Activated T-cell treated with anti-CD3 and anti-CD28 coated beads, Interleukin-2, amount 50 U/mL, for 24 hours (primary cell): ENCODE results near the gene SERPINB10.
A peak's percentile ranks its signal among the peaks of the same experiment; 100 is the strongest.

Experiments used
- DNase-seq: peaks from one replicate; pipeline ENCODE4 v3.0.0-alpha.2; 2020
- H3K27ac Mint-ChIP-seq: 2 replicates; pipeline ENCODE4 v1.8.0; 2020; ENCODE audit warnings: mild to moderate bottlenecking, mixed read lengths
- H3K27me3 Mint-ChIP-seq: 2 replicates; pipeline ENCODE4 v1.8.0; 2020; ENCODE audit warnings: mixed read lengths
- H3K36me3 Mint-ChIP-seq: 2 replicates; pipeline ENCODE4 v1.8.0; 2020; ENCODE audit warnings: low read depth, mixed read lengths
- H3K4me1 Mint-ChIP-seq: 2 replicates; pipeline ENCODE4 v1.8.0; 2020; ENCODE audit warnings: low read depth, mixed read lengths
- H3K4me3 Mint-ChIP-seq: 2 replicates; pipeline ENCODE4 v1.8.0; 2020; ENCODE audit warnings: mild to moderate bottlenecking, moderate library complexity, mixed read lengths
- H3K9me3 Mint-ChIP-seq: 2 replicates; pipeline ENCODE4 v1.8.0; 2020; ENCODE audit warnings: mixed read lengths

The SERPINB10 gene

DNA sequence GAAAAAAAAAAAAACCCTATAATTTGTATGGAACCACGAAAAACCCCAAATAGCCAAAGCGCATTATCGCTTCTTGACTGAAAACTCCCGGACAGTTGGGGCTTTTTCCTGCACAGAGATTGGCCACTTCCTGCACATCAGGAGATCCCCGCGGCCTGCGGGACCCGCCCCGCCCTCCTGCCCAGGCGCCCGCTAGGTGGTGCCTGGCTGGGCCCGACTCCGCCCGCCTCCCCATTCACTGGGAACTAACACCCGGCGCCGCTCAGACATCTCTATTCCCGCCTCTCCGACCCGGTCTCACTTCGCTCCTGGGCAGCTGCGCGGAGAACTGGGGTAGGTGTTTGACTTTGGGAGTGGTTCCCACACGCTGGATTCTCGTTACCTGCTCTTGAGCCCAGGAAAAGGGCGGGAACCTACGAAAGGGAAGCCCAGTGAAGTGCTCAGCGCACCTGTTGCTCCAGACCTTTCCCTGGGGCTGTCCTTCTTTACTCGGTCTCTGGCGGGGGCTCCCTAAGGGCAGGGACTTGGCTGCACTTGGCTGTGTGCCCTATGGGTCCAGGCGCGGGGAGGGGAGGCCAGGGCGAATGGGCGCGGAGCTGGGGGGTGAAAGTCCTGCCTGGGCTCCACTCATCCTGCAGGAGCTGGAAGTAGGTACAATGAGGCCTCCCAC, 41.4 kb downstream of the SERPINB10 start, which contains the start of gene HMSD:
HMSD (plus strand) TSS at position 234 of the 670 bp plus-strand sequence. CDS start 4,155 bp downstream, outside the sequence.
- H3K36me3 Mint-ChIP-seq = peaks cover 4% of the 10 kb centered on the region
- H3K4me3 Mint-ChIP-seq = peak within 1 kb of the TSS; percentile 81
- H3K9me3 Mint-ChIP-seq = peaks cover 5% of the 10 kb centered on the region
- H3K27me3 Mint-ChIP-seq = peaks cover 44% of the 10 kb centered on the region
- H3K4me1 Mint-ChIP-seq = peaks cover 46% of the 10 kb centered on the region
- peak; percentile 71 for DNase-seq
- H3K27ac Mint-ChIP-seq = peak within 1 kb of the TSS; percentile 92

DNA sequence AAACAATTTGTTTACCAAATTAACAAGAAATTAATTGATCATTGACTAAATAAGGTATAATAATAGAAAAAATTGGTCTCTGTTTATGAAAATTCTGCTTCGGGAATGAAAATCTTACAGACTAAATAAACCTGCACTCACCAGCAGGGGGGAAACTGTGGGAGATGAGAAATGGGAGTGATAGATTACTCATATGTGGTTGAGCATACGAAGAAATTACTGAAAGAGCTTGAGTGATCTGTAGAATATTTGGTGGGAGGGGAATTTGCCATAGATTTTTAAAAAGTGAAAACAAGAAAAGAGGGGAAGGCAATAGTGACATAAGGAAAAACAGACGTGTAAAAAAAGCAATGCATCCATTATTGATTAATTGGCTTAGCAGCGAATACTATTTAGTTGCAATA, 43.5 kb downstream of the SERPINB10 start:
- H3K4me3 Mint-ChIP-seq = peak overlapping the region; percentile 45

DNA sequence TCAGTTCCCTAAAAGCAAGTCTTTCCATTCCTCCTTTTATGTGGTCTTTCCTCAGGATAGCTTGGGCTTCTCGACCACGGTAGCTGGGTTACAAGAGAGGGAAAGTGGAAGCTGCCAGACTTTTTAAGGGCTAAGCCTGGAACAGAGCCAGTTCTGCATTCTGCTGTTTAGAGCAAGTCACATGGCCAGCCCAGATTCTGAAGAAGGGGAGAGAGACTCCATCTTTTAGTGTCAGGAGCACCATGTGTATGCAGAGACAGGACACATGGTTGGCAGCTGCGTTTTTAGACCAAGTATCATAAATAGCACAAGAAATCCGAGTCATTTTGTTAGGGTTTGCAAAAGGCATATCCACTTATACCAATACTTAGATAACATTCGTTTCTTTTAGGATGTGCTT, 46.1 kb downstream of the SERPINB10 start:
- H3K9me3 Mint-ChIP-seq = peaks cover 5% of the 10 kb centered on the region
- no peak overlapping the region for H3K4me3 Mint-ChIP-seq
- peaks cover 4% of the 10 kb centered on the region for H3K36me3 Mint-ChIP-seq
- peaks cover 35% of the 10 kb centered on the region for H3K4me1 Mint-ChIP-seq
- peaks cover 38% of the 10 kb centered on the region for H3K27me3 Mint-ChIP-seq
- H3K27ac Mint-ChIP-seq = no peak overlapping the region
- no peak for DNase-seq

More for the DNA sequence above, 43.5 kb downstream of the SERPINB10 start:
- Mint-ChIP-seq H3K36me3 (peaks cover 4% of the 10 kb centered on the region), H3K27me3 (peaks cover 41% of the 10 kb centered on the region), H3K9me3 (peaks cover 5% of the 10 kb centered on the region), H3K27ac (peak overlapping the region; percentile 83), H3K4me1 (peaks cover 46% of the 10 kb centered on the region)
- DNase-seq = no peak

DNA sequence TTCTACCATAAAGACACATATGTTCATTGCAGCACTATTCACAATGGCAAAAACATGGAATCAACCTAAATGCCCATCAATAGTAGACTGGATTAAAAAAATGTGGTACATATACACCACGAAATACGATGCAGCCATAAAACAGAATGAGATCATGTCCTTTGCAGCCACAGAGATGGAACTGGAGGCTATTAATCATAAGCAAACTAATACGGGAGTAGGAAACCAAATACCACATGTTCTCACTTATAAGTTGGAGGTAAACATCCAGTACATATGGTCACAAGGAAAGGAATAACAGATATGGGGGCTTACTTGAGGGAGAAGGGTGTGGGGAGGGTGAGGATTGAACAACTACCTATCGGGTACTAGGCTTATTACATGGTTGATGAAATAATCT, 49.0 kb downstream of the SERPINB10 start:
- Mint-ChIP-seq H3K4me3 (no peak overlapping the region), H3K36me3 (peaks cover under 1% of the 10 kb centered on the region), H3K4me1 (peaks cover 12% of the 10 kb centered on the region), H3K9me3 (peaks cover under 1% of the 10 kb centered on the region), H3K27ac (no peak overlapping the region), H3K27me3 (peaks cover 51% of the 10 kb centered on the region)
- no peak for DNase-seq

DNA sequence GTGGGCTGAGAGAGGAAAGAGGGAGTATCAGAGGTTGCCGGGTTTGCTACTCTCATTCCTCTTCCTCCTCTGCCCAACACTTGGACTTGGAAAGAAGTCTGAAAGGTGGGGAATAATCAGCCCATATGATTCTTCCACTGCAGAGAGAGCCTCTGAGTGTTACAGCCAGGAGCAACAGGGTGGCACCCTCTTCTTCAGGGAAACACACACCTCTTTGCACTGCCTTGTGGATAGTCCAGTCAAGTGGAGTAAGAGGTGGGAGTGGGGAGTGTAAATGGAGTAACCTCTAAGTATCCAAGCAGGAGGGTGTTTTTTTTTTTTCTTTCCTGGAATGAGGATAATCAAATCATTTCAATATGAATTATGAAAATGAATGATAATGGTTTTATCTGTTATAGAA, 53.1 kb downstream of the SERPINB10 start:
- Mint-ChIP-seq H3K36me3 (no peaks in the 10 kb centered on the region), H3K27me3 (peaks cover 35% of the 10 kb centered on the region), H3K27ac (no peak overlapping the region), H3K4me1 (peaks cover 9% of the 10 kb centered on the region), H3K9me3 (no peaks in the 10 kb centered on the region), H3K4me3 (no peak overlapping the region)
- DNase-seq = no peak

DNA sequence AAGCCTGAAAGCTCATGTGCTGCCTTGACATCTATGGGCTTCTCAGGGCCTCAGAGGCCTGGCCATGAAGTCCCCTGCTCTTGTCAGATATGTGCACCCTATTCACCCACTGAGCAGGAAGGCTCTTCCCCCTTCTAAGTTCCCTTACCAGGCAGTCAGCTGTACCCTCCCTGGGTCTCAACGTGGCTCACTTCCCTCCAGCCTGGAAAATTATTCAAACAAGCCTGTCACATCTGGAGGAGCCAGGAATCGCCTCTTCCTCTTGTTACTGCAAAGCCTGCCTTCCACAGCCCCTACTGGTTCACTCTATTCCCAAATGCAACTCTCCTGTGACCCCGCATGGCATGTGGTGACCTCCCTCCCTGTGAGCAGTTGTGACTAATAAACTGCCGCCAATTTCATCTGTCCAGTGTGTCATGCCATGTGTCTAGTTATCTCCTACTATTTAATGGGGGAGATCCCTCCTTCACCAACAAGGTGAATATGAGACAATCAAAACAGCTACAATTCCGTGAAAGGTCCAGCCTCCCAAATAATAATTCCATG, 53.8 kb downstream of the SERPINB10 start:
- H3K36me3 Mint-ChIP-seq = no peaks in the 10 kb centered on the region
- H3K4me3 Mint-ChIP-seq = no peak overlapping the region
- peaks cover 8% of the 10 kb centered on the region for H3K4me1 Mint-ChIP-seq
- H3K27me3 Mint-ChIP-seq = peaks cover 29% of the 10 kb centered on the region
- no peaks in the 10 kb centered on the region for H3K9me3 Mint-ChIP-seq
- no peak overlapping the region for H3K27ac Mint-ChIP-seq
- DNase-seq = no peak

DNA sequence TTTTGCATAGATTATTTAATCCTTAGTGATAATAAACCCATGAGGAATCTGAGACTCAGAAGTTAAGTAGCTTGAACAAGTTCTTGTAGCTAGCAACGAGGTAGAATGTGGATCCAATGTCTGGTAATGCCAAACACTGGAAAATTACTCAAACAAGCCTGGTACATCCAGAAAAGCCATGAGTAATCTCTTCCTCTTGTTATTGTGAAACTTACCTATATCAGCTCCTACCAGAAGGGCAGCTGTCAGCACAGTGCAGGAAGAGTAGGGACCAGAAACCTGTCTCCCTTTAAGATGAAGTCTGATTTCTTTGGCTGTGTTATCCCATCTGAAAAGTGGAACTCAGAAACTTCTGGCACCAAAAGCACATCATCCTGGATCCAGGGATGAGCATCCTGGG, 54.4 kb downstream of the SERPINB10 start:
- Mint-ChIP-seq H3K27ac (no peak overlapping the region), H3K4me1 (peaks cover 5% of the 10 kb centered on the region), H3K9me3 (no peaks in the 10 kb centered on the region), H3K27me3 (peaks cover 23% of the 10 kb centered on the region), H3K4me3 (no peak overlapping the region), H3K36me3 (no peaks in the 10 kb centered on the region)
- no peak for DNase-seq

DNA sequence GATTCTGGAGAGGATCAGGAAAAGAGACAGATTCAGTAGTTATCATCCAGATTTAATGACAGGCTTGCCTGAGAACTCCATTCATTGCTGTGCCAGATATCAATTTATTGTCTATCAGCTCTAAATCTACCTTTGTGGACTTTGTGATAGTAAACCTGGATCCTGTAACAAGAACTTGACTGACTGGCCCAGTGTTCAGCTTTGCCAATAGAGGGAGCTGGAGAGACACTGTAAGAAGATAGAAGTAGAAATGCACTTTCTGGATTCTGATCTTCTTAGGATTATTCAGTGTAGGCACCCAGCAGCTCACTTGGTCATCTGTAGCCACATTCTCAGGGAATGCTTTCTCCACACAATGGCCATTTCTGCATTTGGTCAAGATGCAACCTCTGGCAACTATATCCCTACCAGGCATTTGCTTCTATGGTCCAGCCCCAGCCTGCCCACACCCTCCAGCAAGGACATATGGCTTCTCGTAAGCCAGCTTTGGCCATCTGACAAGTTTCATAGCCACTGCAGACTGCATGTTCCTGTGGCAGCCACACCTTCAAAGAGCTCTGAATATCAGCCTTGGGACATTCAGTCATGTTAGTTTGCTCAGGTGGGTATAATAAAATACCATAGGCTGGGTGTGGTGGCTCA, 56.0 kb downstream of the SERPINB10 start:
- Mint-ChIP-seq H3K9me3 (no peaks in the 10 kb centered on the region), H3K36me3 (no peaks in the 10 kb centered on the region), H3K4me1 (peaks cover 5% of the 10 kb centered on the region), H3K4me3 (no peak overlapping the region), H3K27me3 (peaks cover 17% of the 10 kb centered on the region), H3K27ac (no peak overlapping the region)
- peak; percentile 41 for DNase-seq

DNA sequence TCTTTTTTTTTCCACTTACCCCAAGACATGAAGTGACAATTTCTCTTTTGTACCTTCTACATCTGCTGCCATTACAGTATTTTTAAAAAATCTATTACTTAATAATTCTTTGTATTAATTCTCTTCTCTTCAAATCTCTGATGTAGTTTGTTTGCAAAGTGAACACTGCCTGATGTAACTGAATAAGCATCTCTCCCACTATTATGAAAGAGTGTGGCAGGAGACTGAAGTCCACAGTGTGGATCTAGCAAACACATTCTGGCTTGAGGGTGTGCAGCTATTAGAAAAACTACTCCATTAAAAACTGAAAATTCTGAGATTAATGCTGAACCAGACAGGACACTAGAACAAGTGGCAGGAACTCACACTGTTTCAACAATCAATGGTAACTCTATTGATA, 57.1 kb downstream of the SERPINB10 start:
- no peak for DNase-seq

DNA sequence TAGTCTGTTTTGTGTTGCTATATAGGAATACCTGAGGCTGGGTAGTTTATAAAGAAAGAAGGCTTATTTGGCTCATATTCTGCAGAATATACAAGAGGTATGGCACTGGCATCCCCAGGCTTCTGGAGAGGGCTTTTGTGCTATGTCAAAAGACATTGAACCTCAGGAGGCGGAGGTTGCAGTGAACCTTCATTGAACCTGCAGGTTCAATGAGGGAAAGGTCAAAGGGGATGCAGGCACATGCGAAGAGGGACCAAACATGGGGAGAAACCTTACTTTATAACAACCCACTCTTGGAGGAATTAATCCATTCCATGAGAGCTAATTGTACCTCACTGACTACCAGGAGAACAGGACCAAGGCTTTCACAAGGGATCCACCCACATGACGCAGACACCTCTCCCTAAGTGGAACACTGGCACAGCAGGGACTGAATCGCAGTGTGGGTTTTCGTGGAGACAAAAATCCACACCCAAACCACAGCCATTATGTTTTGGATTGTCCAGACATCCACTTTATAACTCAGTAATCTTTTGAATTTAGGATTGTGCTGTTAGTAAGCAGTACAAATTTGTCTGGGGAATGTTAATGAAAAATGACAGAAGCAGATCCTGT, 58.1 kb downstream of the SERPINB10 start:
- peaks cover 5% of the 10 kb centered on the region for H3K36me3 Mint-ChIP-seq
- H3K27ac Mint-ChIP-seq = no peak overlapping the region
- peaks cover 18% of the 10 kb centered on the region for H3K4me1 Mint-ChIP-seq
- H3K27me3 Mint-ChIP-seq = peaks cover 10% of the 10 kb centered on the region
- no peak overlapping the region for H3K4me3 Mint-ChIP-seq
- no peaks in the 10 kb centered on the region for H3K9me3 Mint-ChIP-seq
- no peak for DNase-seq

More for the DNA sequence above, 57.1 kb downstream of the SERPINB10 start:
- Mint-ChIP-seq H3K27ac (no peak overlapping the region), H3K27me3 (peaks cover 10% of the 10 kb centered on the region), H3K36me3 (peaks cover 3% of the 10 kb centered on the region), H3K4me3 (no peak overlapping the region), H3K4me1 (peaks cover 15% of the 10 kb centered on the region), H3K9me3 (no peaks in the 10 kb centered on the region)

DNA sequence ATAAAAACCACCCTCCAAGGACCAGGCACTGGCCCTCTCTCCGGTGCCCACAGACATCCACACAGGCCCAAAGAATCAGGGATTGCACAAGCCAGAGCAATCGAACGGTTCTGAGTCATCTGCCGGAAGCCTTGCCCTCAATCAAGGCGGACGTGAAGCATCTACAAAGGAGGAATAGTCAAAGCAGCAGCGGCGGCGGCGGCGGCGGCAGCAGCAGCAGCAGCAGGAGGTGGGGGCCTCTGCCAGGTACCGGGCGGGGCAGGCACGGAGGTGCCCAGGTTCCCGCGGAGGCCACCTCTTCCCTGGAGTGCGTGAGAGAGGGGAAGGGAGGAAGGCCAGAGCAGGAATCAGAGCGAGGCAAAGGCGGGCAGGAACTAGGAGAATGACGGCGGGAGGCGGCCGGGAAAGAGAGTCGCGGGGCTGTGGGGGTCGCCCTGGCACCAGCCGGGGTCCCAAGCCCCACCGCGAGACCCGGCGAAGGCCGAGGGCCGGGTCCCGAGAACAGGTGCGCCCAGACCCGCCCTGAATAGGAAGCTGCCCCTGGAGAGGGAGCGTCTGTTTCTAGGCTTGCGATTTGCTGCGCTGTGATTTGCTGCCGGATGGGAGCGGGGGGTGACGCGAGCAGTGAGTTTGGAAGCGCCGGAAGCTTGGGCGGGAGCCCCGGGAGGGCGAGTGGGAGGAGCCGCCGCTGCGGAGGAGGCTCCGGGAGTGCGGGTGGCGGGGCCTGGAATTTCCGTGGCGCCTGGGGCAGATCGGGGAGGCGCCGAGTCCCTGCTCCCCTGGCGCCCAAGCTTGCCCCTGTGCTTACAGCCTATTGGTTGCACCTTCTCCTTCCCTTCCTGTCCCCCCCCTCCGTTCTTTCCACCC, 62.4 kb downstream of the SERPINB10 start, which contains the start of gene SERPINB8:
SERPINB8 (plus strand) TSS at position 140 of the 867 bp plus-strand sequence. CDS start 8,228 bp downstream, outside the sequence.
- no peaks in the 10 kb centered on the region for H3K9me3 Mint-ChIP-seq
- peak within 1 kb of the TSS; percentile 96 for H3K27ac Mint-ChIP-seq
- peak within 1 kb of the TSS; percentile 86 for H3K4me3 Mint-ChIP-seq
- no peaks in the 10 kb centered on the region for H3K27me3 Mint-ChIP-seq
- peaks cover 39% of the 10 kb centered on the region for H3K4me1 Mint-ChIP-seq
- DNase-seq = peak; percentile 84
- H3K36me3 Mint-ChIP-seq = peaks cover 8% of the 10 kb centered on the region

DNA sequence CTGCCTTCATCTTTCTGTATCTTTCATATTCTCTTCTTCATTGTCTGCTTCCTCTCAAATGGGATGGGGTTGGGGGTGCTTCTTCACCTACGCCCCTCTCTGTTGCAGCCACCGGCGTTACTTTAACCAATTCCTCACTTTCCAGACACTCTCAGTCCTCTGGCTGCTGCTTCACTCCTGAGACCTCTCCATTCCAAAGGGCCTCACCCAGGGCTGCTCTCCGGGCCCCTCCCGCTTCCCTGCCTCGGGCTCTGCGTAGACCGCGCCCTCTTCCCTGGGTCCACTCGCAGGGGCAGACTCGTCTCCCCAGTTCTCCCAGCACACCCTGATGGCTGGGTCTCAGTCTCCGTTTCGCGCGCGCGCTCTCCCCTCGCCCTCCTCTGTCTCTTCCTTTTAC, 63.0 kb downstream of the SERPINB10 start:
- DNase-seq = no peak
- Mint-ChIP-seq H3K4me1 (peaks cover 40% of the 10 kb centered on the region), H3K9me3 (no peaks in the 10 kb centered on the region), H3K36me3 (peaks cover 8% of the 10 kb centered on the region), H3K27me3 (no peaks in the 10 kb centered on the region), H3K4me3 (peak overlapping the region; percentile 86), H3K27ac (peak overlapping the region; percentile 96)

DNA sequence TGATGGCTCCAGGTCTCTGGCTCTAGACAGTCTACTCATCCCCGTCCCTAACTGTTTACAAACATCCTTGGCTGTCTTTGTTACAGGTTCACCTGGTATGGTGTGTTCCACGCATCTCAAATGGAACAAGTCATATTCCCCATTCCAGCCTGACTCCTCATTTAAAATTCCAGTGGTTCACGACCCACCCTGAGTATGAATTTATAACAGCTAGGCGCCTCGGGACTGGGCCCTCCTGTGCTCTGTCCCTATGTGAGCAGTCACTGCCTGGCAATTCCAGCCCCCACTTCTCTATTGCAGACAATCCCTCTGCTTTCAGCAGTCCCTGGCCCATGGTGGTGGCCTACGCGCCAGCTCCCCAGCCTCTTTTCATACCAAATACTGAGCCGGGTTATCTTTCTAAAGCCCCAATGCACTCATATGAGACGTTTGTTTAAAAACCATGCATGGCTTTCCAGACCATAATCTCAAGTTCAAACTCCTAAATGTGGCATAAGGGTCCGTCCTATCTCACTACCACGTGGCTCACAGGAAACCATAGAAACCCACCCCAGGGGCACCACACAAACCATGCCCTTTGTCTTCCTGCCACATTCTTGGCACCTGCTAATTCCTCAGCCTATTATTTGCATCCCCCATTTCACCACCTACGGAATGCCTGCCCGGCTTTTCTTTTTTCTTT, 63.7 kb downstream of the SERPINB10 start:
- H3K27ac Mint-ChIP-seq = peak overlapping the region; percentile 96
- H3K4me1 Mint-ChIP-seq = peaks cover 40% of the 10 kb centered on the region

More for the DNA sequence above, 63.7 kb downstream of the SERPINB10 start:
- no peak for DNase-seq
- Mint-ChIP-seq H3K36me3 (peaks cover 8% of the 10 kb centered on the region), H3K27me3 (no peaks in the 10 kb centered on the region), H3K4me3 (peak overlapping the region; percentile 86), H3K9me3 (no peaks in the 10 kb centered on the region)
